GM21576 (cell line): ENCODE measurements around the gene OR5W2.
"Not testable (repeated sequence)": the region's sequence is repeated elsewhere in the genome, so short reads cannot be mapped to it uniquely, and the experiment has no call there.

ENCODE experiments used
- ATAC-seq: cut with Tn5 transposase; IDR thresholded peaks from one replicate; pipeline ENCODE4 v1.9.1; 2021; ENCODE audit warnings: mild to moderate bottlenecking, moderate library complexity; ENCODE audit not compliant: unreplicated experiment

Gene OR5W2

DNA sequence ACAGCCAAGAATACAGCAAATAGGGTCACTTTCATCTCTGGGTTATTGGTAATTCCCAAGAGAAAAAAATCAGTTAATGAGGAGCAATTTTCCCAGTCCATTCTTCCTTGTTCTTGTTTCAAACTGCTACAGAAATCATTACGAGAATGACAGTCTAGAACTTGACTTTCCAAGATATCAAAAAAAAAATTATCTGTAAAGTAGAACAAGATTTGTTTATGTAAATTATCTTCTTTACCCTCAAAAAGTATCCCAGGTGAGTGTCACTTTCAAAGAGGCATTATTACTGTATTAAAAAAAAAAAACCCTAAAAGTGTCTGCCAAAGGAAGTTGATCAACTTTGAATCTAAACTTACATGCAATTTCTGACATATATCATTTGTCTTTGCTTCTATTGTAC, at the start of gene OR5W2:
TSS of gene OR5W2 (minus strand) at position 101 of the 400 bp plus-strand sequence. CDS start at position 101, 0 bp downstream.
- ATAC-seq = no peak

DNA sequence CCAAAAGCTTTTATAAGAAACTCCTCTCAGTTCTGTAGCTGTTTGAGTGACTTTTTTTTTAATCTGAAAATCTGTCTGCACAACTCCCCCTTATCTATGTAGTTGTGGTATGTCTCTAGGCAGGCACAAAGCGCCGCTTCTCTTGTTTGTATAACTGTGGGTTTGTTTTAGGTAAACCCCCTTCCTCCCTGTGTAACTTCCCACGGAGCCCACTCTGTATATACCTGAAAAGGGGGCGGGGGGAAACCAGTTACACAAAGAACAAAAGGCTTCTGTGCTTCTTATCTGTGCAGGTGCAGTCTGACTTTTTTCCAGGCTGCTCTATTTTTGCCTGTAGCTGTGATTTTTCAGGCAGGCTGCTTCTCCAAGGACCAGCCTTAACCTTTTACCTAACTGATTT, 42.1 kb upstream of the OR5W2 start:
- ATAC-seq = no peak

DNA sequence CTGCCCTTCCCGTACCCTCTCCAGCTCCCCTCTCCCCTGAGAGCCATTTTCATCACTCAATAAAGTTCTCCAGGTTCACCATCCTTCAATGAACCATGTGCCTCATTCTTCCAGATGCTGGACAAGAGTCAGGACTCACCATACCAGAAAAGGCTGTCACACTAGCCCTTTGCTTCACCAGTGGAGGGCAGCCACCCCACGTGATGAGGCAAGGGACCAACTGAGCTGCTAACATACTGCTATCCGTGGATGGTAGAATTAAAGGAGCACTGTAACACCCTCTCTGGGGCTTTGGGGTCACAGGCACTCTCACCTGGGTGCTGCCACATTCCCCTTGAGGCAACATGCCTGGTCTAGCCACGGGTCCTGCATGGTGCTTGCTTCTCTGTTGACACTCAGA, 34.9 kb upstream of the OR5W2 start:
- ATAC-seq = no peak

DNA sequence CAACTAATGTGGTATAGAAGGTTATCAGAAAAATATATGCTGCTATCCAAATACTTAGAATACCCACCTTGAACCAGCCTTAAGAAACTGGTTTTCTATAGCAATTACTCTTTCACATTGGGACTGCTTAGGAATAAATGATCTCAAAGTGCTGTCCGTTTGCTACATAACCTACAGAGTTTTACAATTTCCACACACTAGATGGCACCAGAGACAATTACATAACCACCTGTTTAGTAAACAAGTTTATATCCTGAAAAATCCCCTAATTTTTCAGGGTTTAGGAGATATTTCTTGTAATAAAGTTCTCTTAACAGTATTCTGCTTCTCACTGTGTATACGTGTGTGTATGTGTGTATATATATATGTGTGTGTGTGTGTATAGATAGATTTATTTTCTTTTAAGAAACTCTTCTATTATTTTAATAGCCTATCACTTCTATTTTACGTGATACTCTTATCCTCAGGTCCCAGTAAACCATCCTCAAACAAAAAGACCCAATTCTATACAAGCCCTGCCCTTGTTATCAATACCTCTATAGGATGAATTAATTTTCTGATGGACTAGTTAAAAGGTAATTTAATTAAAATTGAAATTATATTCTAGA, 28.5 kb upstream of the OR5W2 start:
- no peak for ATAC-seq

DNA sequence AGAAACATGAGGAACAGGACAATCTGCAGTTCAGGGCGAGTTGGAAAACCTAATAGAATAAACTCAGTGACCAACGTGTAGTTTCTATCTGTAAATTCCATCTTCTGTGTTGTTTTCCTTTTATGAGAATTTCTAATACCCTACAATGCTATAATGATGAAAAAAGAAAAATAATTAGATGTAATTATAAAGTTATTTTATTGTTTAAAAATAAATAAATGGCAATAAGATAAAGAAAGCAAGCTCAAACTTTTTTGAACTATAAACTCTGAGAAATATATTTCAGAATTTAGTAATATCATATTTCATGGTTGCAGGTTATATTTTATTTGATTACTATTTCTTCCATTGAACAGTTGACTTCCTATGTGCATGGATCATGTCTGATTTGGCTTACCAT, 21.9 kb upstream of the OR5W2 start, which contains the start of gene OR5I1:
TSS of gene OR5I1 (minus strand) at position 101 of the 400 bp plus-strand sequence. CDS start at position 101, 0 bp downstream.
- ATAC-seq = no peak

DNA sequence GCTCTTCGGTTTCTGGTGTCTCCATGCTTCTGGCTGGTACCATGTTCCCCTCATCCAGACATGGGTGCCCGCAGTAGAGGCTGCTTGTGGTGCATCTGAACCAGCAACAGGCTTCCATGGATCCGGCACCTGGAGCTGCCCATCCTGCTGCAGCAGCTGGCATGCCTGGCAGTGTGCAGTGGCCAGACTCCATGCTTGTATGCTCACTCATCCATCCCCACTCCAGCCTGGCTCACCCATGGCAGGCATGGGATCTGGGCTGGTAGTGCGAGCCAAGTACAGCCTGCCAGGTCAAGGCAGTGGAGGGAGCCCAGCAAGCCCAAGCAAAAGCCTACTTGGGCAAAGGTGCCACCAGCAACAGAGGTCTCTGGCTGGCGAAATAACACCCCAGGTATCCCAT, 6.2 kb upstream of the OR5W2 start:
- ATAC-seq = no peak

DNA sequence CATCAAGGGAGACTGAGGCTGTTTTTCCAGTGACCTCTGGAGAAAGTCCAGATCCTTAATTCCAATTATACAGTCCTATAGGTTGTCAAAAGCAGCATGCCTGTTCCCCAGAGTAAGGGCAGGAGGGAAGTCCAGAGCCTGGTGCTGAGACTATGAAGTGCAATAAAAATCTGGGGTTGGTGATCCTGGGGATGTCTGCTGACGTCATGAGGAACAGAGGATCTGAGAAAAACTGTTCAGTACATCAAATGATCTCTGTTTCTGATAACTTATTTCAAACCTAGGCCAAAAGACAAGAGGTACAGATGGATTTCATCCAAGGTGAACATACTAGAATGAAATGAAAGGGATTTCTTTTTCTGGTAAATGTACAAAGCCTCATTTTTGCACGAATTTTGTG, 12.1 kb downstream of the OR5W2 start:
- ATAC-seq = no peak

DNA sequence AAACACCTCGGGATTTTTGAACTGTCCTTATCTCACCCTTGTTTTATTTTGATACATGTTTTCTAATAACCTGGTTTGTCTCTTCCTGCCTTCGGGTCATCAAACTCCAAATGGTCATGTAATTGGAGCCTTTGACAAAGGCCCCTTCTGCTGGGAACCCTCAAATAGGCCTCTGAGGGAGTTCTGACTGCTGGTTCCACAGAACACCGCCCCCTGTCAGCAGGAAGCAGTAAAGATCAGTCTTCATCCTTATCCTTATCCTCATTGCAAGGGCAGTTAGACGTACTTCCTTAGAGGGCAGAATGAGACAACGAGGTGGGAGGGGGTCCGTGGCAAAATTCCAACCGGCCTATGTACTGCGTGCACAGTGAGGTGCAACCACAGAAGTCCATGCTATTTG, 19.2 kb downstream of the OR5W2 start:
- no peak for ATAC-seq

DNA sequence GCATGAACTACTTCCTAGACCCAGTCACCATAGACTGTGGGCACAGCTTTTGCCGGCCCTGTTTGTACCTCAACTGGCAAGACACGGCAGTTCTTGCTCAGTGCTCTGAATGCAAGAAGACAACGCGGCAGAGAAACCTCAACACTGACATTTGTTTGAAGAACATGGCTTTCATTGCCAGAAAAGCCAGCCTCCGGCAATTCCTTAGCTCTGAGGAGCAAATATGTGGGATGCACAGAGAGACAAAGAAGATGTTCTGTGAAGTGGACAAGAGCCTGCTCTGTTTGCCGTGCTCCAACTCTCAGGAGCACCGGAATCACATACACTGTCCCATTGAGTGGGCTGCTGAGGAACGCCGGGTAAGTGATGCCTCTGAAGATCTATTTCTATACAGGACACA, 28.9 kb downstream of the OR5W2 start:
- not testable (repeated sequence) for ATAC-seq

DNA sequence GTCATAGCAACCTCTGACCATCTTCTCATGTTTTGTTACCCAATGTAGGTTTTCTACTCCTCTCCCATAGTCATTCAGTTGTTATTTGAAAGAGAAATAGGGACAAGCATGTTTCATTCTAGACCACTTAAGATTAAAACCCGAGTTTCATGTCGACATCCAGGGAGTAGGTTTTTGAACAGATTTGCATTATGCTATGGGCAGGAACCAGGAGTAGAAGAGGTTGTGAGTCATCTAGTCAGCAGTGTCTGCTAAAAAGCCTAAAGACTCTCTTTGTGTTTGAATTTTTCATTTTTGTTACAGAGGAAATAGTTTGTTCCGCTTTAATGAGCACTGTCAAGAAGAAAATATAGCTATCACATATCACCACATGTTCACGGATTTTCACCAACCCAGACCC, 29.4 kb downstream of the OR5W2 start:
- not testable (repeated sequence) for ATAC-seq

DNA sequence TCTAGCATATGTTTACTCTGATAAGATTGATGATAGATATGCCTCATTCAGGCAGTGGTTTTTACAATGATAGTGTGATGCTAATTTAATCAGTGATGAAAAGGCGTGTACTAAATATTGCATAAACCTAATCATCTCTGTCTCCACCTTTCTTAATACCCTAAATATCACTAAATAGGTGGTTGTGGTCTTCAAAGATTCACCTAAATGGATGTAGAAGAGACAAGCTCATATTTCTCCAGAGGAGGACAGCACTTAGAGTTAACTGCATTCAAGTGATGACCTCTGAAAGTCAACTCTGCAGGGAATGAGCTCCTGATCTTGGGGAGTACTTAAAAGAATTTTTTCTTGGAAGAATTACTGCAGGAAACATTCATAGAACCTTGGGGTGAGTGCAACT, 31.4 kb downstream of the OR5W2 start, which contains the start of gene TRIM51:
TSS of gene TRIM51 (plus strand) at position 301 of the 400 bp plus-strand sequence. CDS start 2,132 bp downstream, outside the sequence.
- ATAC-seq = not testable (repeated sequence)

DNA sequence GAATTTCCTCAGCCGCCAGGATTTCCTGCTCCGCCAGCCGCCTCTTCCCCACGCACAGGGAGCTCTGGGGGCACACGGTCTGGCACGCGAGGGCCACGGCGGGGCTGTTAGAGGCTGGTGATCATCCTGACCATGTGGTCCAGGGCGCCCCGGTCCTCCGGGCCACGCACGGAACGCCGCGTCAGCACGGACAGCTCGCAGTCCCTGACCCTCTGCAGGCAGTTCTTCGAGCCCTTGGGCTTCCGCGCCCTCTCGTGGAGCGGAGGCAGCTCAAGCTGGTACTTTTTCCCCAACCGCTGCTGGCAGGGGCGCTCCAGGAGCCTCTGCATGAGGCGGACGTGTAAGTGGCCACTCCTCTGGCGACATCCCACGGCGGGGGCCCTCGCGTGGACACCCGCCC, 41.2 kb downstream of the OR5W2 start:
- not testable (repeated sequence) for ATAC-seq

DNA sequence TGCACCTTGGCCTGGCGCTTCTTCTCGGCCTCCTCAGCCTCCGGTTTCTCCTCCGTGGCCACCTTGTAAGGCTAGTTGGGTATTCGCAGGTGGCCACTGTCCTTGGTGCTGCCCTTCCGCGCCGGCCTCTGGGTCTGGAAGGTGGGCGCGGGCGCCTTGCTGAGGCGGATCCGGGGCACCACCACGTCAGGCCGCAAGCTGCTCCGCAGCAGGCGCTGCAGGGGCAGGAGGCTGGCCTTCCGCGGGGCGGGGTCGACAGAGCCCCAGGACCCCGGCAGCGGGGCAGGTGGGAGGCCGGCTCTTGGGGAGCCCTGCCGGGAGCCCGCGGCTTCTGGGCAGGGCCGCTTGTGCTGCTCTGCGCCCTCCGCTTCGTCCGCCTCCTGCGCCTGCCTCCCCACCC, 41.7 kb downstream of the OR5W2 start:
- not testable (repeated sequence) for ATAC-seq

DNA sequence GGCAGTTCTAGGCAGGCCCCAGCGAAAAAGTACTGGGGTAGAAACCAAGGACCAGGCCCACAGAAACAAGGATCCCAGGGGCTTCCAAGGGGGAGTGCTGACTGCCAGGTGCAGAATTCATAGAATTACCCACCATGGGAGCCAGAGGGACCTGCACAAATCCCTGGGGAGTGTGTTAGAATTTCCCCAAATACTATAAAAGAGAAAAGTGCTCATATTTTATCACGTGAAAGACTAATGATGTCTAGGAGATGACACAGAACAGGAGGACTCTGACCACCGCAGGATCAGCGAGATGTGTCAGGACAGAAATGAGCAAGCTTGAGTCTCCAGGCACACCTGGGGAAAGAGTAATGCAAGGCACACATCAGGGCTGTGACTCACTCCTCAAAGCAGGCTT, 47.0 kb downstream of the OR5W2 start:
- ATAC-seq = not testable (repeated sequence)
